WI38 (cell line): ENCODE measurements around the gene PELI3.
"Not testable (repeated sequence)": the region's sequence is repeated elsewhere in the genome, so short reads cannot be mapped to it uniquely, and the experiment has no call there.

ENCODE experiments used
- H3K4me3 ChIP-seq: 2 replicates; pipeline ENCODE4 v1.5.1; 2011; ENCODE audit warnings: low read depth, mild to moderate bottlenecking, control low read depth, low read length
- CTCF ChIP-seq: IDR thresholded peaks from 2 replicates; pipeline ENCODE4 v1.5.1; 2012; ENCODE audit warnings: low read depth, mild to moderate bottlenecking, control low read depth, low read length

The PELI3 gene

GRCh38 chr11:66454247-66454646 is 12.5 kb upstream of the PELI3 start:
- no peak for TF ChIP-seq CTCF
- H3K4me3 ChIP-seq = no peak overlapping the region

DNA sequence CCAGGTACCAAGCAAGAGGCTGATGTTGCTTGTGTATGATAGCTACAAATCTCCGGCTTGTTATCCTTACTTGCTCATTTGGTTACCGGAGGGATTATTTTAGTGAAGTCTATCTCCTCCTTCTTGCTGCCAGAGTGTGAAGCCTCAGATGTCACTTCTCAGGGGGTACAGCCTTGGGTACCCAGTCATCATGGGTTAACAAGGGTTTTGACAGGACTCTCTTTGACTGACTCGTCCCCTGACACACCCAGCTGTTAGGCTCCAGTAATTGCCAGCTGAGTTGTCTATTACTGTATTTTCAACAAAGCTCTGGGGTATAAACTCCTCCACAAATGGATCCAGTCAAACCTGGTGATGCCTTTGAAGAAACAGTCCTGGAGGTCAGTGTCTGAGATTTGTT is 11.9 kb upstream of the PELI3 start:
- no peak overlapping the region for H3K4me3 ChIP-seq
- TF ChIP-seq CTCF = no peak

DNA sequence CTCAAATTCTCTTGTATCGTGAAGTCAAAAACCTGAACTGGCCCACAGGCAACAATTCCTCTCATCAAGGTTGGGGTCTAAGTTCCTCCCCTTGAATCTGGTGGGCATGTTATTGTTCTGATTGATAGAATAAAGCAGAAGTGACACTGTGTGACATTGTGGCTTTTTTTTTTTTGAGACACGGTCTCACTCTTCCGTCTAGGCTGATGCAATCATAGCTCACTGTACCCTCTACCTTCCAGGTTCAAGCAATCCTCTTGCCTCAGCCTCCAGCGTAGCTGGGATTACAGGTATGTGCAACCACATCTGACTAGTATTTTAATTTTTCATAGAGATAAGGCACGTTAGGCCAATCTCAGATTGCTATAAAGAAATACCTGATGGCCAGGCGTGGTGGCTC is 8.9 kb upstream of the PELI3 start:
- no peak overlapping the region for H3K4me3 ChIP-seq
- TF ChIP-seq CTCF = no peak

- no peak overlapping the region for H3K4me3 ChIP-seq
- TF ChIP-seq CTCF = no peak
Measured at GRCh38 chr11:66459138-66459778, 7.4 kb upstream of the PELI3 start.

- no peak for TF ChIP-seq CTCF
- no peak overlapping the region for H3K4me3 ChIP-seq
Measured at GRCh38 chr11:66462010-66462409, 4.7 kb upstream of the PELI3 start.

GRCh38 chr11:66462911-66463310 is 3.8 kb upstream of the PELI3 start:
- TF ChIP-seq CTCF = no peak
- no peak overlapping the region for H3K4me3 ChIP-seq

- not testable (repeated sequence) for H3K4me3 ChIP-seq
Measured at GRCh38 chr11:66464116-66464515, 2.6 kb upstream of the PELI3 start.

DNA sequence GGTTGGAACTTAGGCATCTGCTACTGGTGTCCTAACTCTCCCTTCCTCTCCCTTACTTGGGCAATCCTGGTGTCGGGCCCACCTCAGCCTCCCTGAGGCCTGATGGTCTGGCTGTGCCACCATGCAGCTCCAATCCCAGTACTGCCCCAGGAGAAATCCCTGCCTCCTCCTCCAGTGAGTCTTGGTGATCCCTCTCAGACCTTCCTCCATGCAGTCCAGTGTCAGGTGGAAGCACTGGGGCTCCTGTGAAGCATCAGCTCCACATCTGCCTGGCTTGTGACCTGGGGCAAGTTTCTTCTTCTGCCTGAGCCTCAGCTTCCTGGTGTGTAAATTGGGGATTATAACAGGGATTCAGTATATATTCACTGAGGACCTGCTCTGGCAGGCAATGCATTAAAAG is 1.8 kb upstream of the PELI3 start:
- no peak overlapping the region for H3K4me3 ChIP-seq
- no peak for TF ChIP-seq CTCF
